ENCODE results near the gene GPX4. TPM values are rescaled to one million over a fixed set of nuclear protein-coding genes. Genes with fewer than 3 reads are reported as not detected.
A peak's percentile ranks its signal among the peaks of the same experiment; 100 is the strongest.

The GPX4 gene
- total and polyA plus RNA-seq, 9 of the 15 experiments (the other 6 are each of a cell fraction or from before 2014, with no cell fraction given) = 61.4 to 661 (median 349) TPM

GRCh38 chr19:1073063-1073955, 30.5 kb upstream of the GPX4 start (continued):
- TF ChIP-seq, protein P1, sequence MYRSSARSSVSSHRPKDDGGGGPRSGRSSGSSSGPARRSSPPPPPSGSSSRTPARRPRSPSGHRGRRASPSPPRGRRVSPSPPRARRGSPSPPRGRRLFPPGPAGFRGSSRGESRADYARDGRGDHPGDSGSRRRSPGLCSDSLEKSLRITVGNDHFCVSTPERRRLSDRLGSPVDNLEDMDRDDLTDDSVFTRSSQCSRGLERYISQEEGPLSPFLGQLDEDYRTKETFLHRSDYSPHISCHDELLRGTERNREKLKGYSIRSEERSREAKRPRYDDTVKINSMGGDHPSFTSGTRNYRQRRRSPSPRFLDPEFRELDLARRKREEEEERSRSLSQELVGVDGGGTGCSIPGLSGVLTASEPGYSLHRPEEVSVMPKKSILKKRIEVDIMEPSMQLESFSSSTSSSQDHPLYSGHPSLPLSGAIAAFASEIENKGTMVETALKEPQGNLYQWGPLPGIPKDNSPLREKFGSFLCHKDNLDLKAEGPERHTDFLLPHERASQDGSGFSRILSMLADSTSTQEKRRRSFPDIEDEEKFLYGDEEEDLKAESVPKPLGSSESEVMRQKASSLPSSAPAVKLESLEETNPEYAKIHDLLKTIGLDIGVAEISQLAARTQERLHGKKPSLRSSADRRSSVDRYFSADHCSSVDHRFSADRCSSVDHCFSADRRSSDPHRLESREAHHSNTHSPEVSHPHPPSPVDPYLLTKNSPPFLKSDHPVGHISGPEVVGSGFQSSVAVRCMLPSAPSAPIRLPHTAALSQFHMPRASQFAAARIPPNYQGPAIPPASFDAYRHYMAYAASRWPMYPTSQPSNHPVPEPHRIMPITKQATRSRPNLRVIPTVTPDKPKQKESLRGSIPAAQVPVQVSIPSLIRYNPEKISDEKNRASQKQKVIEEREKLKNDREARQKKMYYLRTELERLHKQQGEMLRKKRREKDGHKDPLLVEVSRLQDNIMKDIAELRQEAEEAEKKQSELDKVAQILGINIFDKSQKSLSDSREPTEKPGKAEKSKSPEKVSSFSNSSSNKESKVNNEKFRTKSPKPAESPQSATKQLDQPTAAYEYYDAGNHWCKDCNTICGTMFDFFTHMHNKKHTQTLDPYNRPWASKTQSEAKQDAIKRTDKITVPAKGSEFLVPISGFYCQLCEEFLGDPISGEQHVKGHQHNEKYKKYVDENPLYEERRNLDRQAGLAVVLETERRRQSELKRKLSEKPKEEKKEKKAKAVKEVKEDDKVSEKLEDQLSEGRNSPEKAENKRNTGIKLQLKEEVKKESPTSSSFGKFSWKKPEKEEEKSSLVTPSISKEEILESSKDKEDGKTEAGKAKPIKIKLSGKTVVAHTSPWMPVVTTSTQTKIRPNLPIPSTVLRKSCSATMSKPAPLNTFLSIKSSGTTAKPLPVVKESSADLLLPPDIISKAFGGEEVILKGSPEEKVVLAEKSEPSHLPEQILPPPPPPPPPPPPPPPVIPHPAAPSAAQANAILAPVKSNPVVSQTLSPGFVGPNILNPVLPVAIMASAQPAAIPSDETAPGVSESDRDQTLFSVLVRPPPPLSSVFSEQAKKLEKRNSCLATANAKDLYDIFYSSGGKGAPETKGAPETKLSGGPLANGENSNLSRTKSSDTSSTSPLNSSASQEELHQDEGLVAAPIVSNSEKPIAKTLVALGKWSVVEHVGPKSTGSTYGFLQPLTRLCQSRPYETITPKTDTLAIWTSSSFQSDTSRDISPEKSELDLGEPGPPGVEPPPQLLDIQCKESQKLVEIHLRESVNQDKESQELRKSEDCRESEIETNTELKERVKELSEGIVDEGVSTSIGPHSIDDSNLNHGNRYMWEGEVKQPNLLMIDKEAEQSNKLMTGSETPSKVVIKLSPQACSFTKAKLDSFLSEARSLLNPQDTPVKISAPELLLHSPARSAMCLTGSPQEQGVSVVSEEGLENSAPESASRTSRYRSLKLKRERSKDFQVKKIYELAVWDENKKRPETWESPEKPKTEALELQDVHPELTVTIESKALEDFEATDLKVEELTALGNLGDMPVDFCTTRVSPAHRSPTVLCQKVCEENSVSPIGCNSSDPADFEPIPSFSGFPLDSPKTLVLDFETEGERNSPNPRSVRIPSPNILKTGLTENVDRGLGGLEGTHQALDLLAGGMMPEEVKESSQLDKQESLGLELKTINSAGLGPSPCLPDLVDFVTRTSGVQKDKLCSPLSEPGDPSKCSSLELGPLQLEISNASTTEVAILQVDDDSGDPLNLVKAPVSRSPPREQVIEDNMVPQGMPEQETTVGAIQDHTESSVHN (IDR thresholded peaks at IDR 0.05; ENCODE audit: borderline replicate concordance in 1 of 2, low read depth in 1 of 2) = no peak
- no peak for TF ChIP-seq ZNF830 (CRISPR knock-in tag; IDR thresholded peaks at IDR 0.05)
- TF ChIP-seq CCNT2 (IDR thresholded peaks at IDR 0.05; ENCODE audit: borderline replicate concordance, extremely low read depth, insufficient read length, low read depth, low read length) = peak; percentile 45
- TF ChIP-seq MAX (CRISPR knock-in tag; IDR thresholded peaks at IDR 0.05) = peak; percentile 34
- TF ChIP-seq NRF1 (conservative IDR thresholded peaks at IDR 0.05 in 1 of 2, IDR thresholded peaks at IDR 0.05 in 1 of 2) = no peak
- peak; percentile 90 for TF ChIP-seq TCF3 (CRISPR knock-in tag; IDR thresholded peaks at IDR 0.05)
- no peak for TF ChIP-seq KDM2B (CRISPR knock-in tag; IDR thresholded peaks at IDR 0.05)
- TF ChIP-seq ZNF263 (CRISPR knock-in tag; IDR thresholded peaks at IDR 0.05; ENCODE audit: borderline replicate concordance) = no peak
- TF ChIP-seq MYNN (IDR thresholded peaks at IDR 0.05) = no peak; the same call in 1 of the 2 replicates
- no peak for TF ChIP-seq MYNN (CRISPR knock-in tag; IDR thresholded peaks at IDR 0.05)
- TF ChIP-seq, protein P2, sequence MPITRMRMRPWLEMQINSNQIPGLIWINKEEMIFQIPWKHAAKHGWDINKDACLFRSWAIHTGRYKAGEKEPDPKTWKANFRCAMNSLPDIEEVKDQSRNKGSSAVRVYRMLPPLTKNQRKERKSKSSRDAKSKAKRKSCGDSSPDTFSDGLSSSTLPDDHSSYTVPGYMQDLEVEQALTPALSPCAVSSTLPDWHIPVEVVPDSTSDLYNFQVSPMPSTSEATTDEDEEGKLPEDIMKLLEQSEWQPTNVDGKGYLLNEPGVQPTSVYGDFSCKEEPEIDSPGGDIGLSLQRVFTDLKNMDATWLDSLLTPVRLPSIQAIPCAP (CRISPR knock-in tag; IDR thresholded peaks at IDR 0.05; ENCODE audit: borderline replicate concordance) = no peak
- TF ChIP-seq CBX3 (IDR thresholded peaks at IDR 0.05; ENCODE audit: borderline replicate concordance in 1 of 2, low read length in 2 of 2) = no peak
- peak; percentile 16 for TF ChIP-seq NEUROD1 (IDR thresholded peaks at IDR 0.05; ENCODE audit: borderline replicate concordance, low read depth, low read length, partially characterized antibody)
- no peak for TF ChIP-seq ZNF655 (CRISPR knock-in tag; IDR thresholded peaks at IDR 0.05)
